ENCODE data around the gene ATF7IP. TPM values are rescaled to one million over a fixed set of nuclear protein-coding genes. Genes with fewer than 3 reads are reported as not detected.

The ATF7IP gene
- total RNA-seq: 34.1 and 37.3 TPM in 2 replicates

GRCh38 chr12:14365294-14366208 is at the start of gene ATF7IP:
Gene ATF7IP, plus strand, starts transcription at chr12:14365682. Its CDS starts 58,234 bp downstream, at chr12:14423916.

Other genes starting within 250 kb of the ATF7IP start
- gene PLBD1, start 202.2 kb downstream of the ATF7IP start, total RNA-seq: 1.8 and 7.1 TPM in 2 replicates

Measured in placental epithelial cell (primary cell).